Neural cell (in vitro differentiated cells): ENCODE results near the gene WWC1. TPM values are rescaled to one million over a fixed set of nuclear protein-coding genes. Genes with fewer than 3 reads are reported as not detected.

Experiments
- H2AFZ ChIP-seq: fragments of 200-600, 300-800 bp; sonication (generic), shearing (Covaris generic); 2 replicates; pipeline ENCODE4 v1.6.0; 2014; ENCODE audit warnings: low read depth, mild to moderate bottlenecking, antibody characterized with exemption, low read length, moderate library complexity
- H3F3A ChIP-seq: fragments of 200-600 bp; shearing (Covaris generic); 2 replicates; pipeline ENCODE4 v1.6.1; 2016; ENCODE audit warnings: mild to moderate bottlenecking, moderate library complexity, mixed read lengths, antibody characterized with exemption, low read length; ENCODE audit not compliant: insufficient read depth, poor library complexity, severe bottlenecking
- H3K27ac ChIP-seq: fragments of 200-600, 300-800 bp; sonication (generic), shearing (Covaris generic); 2 replicates; pipeline ENCODE4 v1.5.1; 2014; ENCODE audit warnings: mild to moderate bottlenecking, low read length, moderate library complexity
- H3K27me3 ChIP-seq: fragments of 300-800, 200-600 bp; sonication (generic), shearing (Covaris generic); 2 replicates; pipeline ENCODE4 v1.6.0; 2014; ENCODE audit warnings: mild to moderate bottlenecking, low read depth, low read length, moderate library complexity; ENCODE audit not compliant: insufficient read depth
- H3K36me3 ChIP-seq: fragments of 300-800, 200-600 bp; sonication (generic), shearing (Covaris generic); 2 replicates; pipeline ENCODE4 v1.5.1; 2014; ENCODE audit warnings: mild to moderate bottlenecking, antibody characterized with exemption, low read length, moderate library complexity; ENCODE audit not compliant: insufficient read depth
- H3K4me2 ChIP-seq: fragments of 300-800, 200-600 bp; sonication (generic), shearing (Covaris generic); 2 replicates; pipeline ENCODE4 v1.6.0; 2014; ENCODE audit warnings: mild to moderate bottlenecking, low read length
- H3K4me3 ChIP-seq: fragments of 300-800, 200-600 bp; sonication (generic), shearing (Covaris generic); 2 replicates; pipeline ENCODE4 v1.5.1; 2014; ENCODE audit warnings: mild to moderate bottlenecking, low read length, moderate library complexity
- H3K79me2 ChIP-seq: fragments of 200-600 bp; shearing (Covaris generic); replicated peaks from 2 replicates; pipeline ENCODE4 v1.6.0; 2014; ENCODE audit warnings: mild to moderate bottlenecking, low read length, moderate library complexity; ENCODE audit not compliant: insufficient read depth
- H3K9ac ChIP-seq: fragments of 300-800, 200-600 bp; sonication (generic), shearing (Covaris generic); 2 replicates; pipeline ENCODE4 v1.6.1; 2016; ENCODE audit warnings: mild to moderate bottlenecking, low read length, mixed read lengths
- H3K9me2 ChIP-seq: fragments of 200-600 bp; shearing (Covaris generic); 2 replicates; pipeline ENCODE4 v1.6.1; 2016; ENCODE audit warnings: mild to moderate bottlenecking, low read length, mixed read lengths; ENCODE audit not compliant: insufficient read depth
- H3K9me3 ChIP-seq: fragments of 200-600, 300-800 bp; sonication (generic), shearing (Covaris generic); 2 replicates; pipeline ENCODE4 v1.6.1; 2016; ENCODE audit warnings: mild to moderate bottlenecking, mixed run types, low read length, moderate library complexity, mixed read lengths
- H4K20me1 ChIP-seq: fragments of 200-600 bp; shearing (Covaris generic); 2 replicates; pipeline ENCODE4 v1.6.1; 2016; ENCODE audit warnings: mild to moderate bottlenecking, mixed run types; ENCODE audit not compliant: insufficient read depth
- CTCF ChIP-seq: fragments of 450-650 bp; IDR thresholded peaks from 2 replicates; pipeline ENCODE4 v1.5.1; 2014; ENCODE audit warnings: antibody characterized with exemption, mild to moderate bottlenecking, moderate library complexity; ENCODE audit not compliant: poor library complexity, severe bottlenecking
- EP300 ChIP-seq: fragments of 450-650 bp; conservative IDR thresholded peaks from 2 replicates; pipeline ENCODE4 v1.6.1; 2014; ENCODE audit warnings: antibody characterized with exemption, mild to moderate bottlenecking, moderate library complexity; ENCODE audit not compliant: poor library complexity, severe bottlenecking
- EZH2 ChIP-seq: fragments of 200-600, 300-800 bp; shearing (Covaris generic), sonication (generic); IDR thresholded peaks from 2 replicates; pipeline ENCODE4 v1.6.1; 2014; ENCODE audit warnings: antibody characterized with exemption, low read length, borderline replicate concordance, mild to moderate bottlenecking; ENCODE audit not compliant: insufficient read depth, poor library complexity, severe bottlenecking
- MXI1 ChIP-seq: fragments of 450-650 bp; conservative IDR thresholded peaks from 2 replicates; pipeline ENCODE4 v1.6.1; 2014; ENCODE audit warnings: antibody characterized with exemption, mild to moderate bottlenecking; ENCODE audit not compliant: poor library complexity, severe bottlenecking
- POLR2AphosphoS5 ChIP-seq: IDR thresholded peaks from 2 replicates; pipeline ENCODE4 v1.6.1; 2012
- RAD21 ChIP-seq: fragments of 450-650 bp; conservative IDR thresholded peaks from 2 replicates; pipeline ENCODE4 v1.6.1; 2014; ENCODE audit warnings: antibody characterized with exemption, mild to moderate bottlenecking, moderate library complexity
- REST ChIP-seq: IDR thresholded peaks from 2 replicates; pipeline ENCODE4 v1.6.1; 2012; ENCODE audit warnings: borderline replicate concordance
- SMC3 ChIP-seq: fragments of 450-650 bp; conservative IDR thresholded peaks from 2 replicates; pipeline ENCODE4 v1.6.1; 2014; ENCODE audit warnings: antibody characterized with exemption, mild to moderate bottlenecking, moderate library complexity; ENCODE audit not compliant: poor library complexity
- TAF1 ChIP-seq: IDR thresholded peaks from 2 replicates; pipeline ENCODE4 v1.6.1; 2012; ENCODE audit warnings: low read depth
- polyA plus RNA-seq: library from polyadenylated mRNA; depleted of rRNA; stranded (reverse); fragments of >200 nt; gene quantifications from 2 replicates; pipeline ENCODE4 v1.2.3, GENCODE V29; 2014

Gene WWC1
- polyA plus RNA-seq, 1 donor from 2014 or later: 0.97 TPM

GRCh38 chr5:168261227-168261571, 30.2 kb upstream of the WWC1 start:
- Histone ChIP-seq H3K27ac (no peak overlapping the region), H3K4me2 (no peak overlapping the region), H4K20me1 (no peaks in the 10 kb centered on the region), H3K4me3 (no peak overlapping the region), H3K9me2 (no peaks in the 10 kb centered on the region), H3F3A (no peaks in the 10 kb centered on the region), H3K27me3 (no peaks in the 10 kb centered on the region), H3K79me2 (no peaks in the 10 kb centered on the region), H2AFZ (no peak overlapping the region), H3K9me3 (no peaks in the 10 kb centered on the region), H3K36me3 (no peaks in the 10 kb centered on the region), H3K9ac (no peak overlapping the region)
- TF ChIP-seq EP300 (no peak), TAF1 (no peak), MXI1 (no peak), REST (no peak)

- Histone ChIP-seq H2AFZ (no peak overlapping the region), H3K9me2 (no peaks in the 10 kb centered on the region), H3K9me3 (no peaks in the 10 kb centered on the region), H3K79me2 (no peaks in the 10 kb centered on the region), H3K4me2 (no peak overlapping the region), H3K27ac (no peak overlapping the region), H4K20me1 (no peaks in the 10 kb centered on the region), H3K27me3 (no peaks in the 10 kb centered on the region), H3K9ac (no peak overlapping the region), H3F3A (no peaks in the 10 kb centered on the region), H3K4me3 (no peak overlapping the region), H3K36me3 (no peaks in the 10 kb centered on the region)
- TF ChIP-seq TAF1 (no peak), EP300 (no peak), SMC3 (no peak), RAD21 (no peak), POLR2AphosphoS5 (no peak), EZH2 (no peak), MXI1 (no peak), CTCF (no peak), REST (no peak)
Observed at GRCh38 chr5:168262042-168262743, 29.3 kb upstream of the WWC1 start.
